Osteocyte (in vitro differentiated cells): ENCODE results near the gene CD44. TPM values are rescaled to one million over a fixed set of nuclear protein-coding genes. Genes with fewer than 3 reads are reported as not detected.

Experiments used
- DNase-seq: peaks from one replicate; pipeline ENCODE4 v3.0.0; 2021; ENCODE audit warnings: mixed read lengths; ENCODE audit not compliant: unreplicated experiment; ENCODE audit errors: extremely low spot score
- H3K27ac Mint-ChIP-seq: one replicate; pipeline ENCODE4 v1.8.0; 2021; ENCODE audit warnings: mild to moderate bottlenecking, mixed read lengths; ENCODE audit not compliant: unreplicated experiment
- H3K27me3 Mint-ChIP-seq: one replicate; pipeline ENCODE4 v1.8.0; 2021; ENCODE audit warnings: mixed read lengths; ENCODE audit not compliant: unreplicated experiment
- H3K36me3 Mint-ChIP-seq: one replicate; pipeline ENCODE4 v1.8.0; 2021; ENCODE audit warnings: mixed read lengths; ENCODE audit not compliant: unreplicated experiment
- H3K4me1 Mint-ChIP-seq: one replicate; pipeline ENCODE4 v1.8.0; 2021; ENCODE audit warnings: mixed read lengths; ENCODE audit not compliant: unreplicated experiment
- H3K4me3 Mint-ChIP-seq: one replicate; pipeline ENCODE4 v1.8.0; 2021; ENCODE audit warnings: mild to moderate bottlenecking, moderate library complexity, mixed read lengths; ENCODE audit not compliant: unreplicated experiment
- H3K9me3 Mint-ChIP-seq: one replicate; pipeline ENCODE4 v1.8.0; 2021; ENCODE audit warnings: mixed read lengths; ENCODE audit not compliant: unreplicated experiment
- total RNA-seq: library from RNA; stranded (reverse); gene quantifications from 2 replicates; pipeline ENCODE4 v1.2.1, GENCODE V29; 2021
- TF ChIP-seq, protein P1 (sequence below): fragments of 200-600 bp; sonication (generic); IDR thresholded peaks from 2 replicates; pipeline ENCODE4 v1.5.0; 2021; ENCODE audit warnings: antibody characterized with exemption, mild to moderate bottlenecking, moderate library complexity

The CD44 gene
- total RNA-seq, 1 donor from 2014 or later: 283 TPM

DNA sequence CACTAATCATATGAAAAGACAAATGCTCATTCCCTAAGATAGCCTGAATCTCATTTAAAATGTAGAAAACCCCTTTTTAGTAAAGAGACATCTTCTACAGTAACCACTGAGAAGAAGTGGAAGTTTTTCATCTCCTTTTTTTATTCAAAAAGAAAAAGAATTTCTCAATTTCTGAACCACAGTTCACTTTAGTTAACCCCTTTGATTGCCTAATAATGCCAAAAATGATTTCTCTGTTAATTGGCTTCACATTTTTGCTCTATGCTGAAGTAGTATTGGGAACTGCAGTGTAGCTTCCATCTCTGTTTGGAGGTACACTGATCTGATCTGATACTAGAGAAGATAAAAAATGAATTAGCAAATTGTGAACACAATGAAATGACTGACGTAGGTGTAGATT, 58.3 kb downstream of the CD44 start:
- Mint-ChIP-seq H3K27me3 (no peaks in the 10 kb centered on the region), H3K4me1 (peaks cover 16% of the 10 kb centered on the region), H3K27ac (no peak overlapping the region), H3K4me3 (no peak overlapping the region), H3K9me3 (no peaks in the 10 kb centered on the region), H3K36me3 (peaks cover 76% of the 10 kb centered on the region)
- DNase-seq: no peak
- TF ChIP-seq, protein P1, sequence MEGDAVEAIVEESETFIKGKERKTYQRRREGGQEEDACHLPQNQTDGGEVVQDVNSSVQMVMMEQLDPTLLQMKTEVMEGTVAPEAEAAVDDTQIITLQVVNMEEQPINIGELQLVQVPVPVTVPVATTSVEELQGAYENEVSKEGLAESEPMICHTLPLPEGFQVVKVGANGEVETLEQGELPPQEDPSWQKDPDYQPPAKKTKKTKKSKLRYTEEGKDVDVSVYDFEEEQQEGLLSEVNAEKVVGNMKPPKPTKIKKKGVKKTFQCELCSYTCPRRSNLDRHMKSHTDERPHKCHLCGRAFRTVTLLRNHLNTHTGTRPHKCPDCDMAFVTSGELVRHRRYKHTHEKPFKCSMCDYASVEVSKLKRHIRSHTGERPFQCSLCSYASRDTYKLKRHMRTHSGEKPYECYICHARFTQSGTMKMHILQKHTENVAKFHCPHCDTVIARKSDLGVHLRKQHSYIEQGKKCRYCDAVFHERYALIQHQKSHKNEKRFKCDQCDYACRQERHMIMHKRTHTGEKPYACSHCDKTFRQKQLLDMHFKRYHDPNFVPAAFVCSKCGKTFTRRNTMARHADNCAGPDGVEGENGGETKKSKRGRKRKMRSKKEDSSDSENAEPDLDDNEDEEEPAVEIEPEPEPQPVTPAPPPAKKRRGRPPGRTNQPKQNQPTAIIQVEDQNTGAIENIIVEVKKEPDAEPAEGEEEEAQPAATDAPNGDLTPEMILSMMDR: no peak

DNA sequence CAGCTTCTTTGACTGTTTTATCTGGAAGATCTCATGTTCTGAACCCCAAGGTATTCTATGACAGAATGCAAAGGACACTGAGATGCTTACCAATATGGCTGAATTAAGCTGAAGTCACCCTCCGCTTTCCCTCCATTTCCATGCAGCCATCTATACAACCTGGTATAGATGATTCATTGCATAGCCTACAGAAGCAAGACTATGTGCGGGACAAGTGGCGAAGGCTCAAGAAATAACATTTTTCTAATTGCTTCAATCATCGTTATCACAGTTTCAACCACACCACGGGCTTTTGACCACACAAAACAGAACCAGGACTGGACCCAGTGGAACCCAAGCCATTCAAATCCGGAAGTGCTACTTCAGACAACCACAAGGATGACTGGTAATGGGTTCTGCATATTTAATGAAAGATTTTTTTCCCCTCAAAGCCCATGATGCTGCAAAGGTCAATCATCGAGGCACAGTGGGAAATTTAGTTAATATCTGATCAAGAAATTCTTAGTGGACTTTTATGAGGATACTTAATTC, 61.9 kb downstream of the CD44 start:
- DNase-seq: no peak
- Mint-ChIP-seq H3K36me3 (peaks cover 69% of the 10 kb centered on the region), H3K4me3 (no peak overlapping the region), H3K4me1 (peaks cover 3% of the 10 kb centered on the region), H3K9me3 (no peaks in the 10 kb centered on the region), H3K27me3 (no peaks in the 10 kb centered on the region), H3K27ac (no peak overlapping the region)
- TF ChIP-seq, protein P1: no peak

DNA sequence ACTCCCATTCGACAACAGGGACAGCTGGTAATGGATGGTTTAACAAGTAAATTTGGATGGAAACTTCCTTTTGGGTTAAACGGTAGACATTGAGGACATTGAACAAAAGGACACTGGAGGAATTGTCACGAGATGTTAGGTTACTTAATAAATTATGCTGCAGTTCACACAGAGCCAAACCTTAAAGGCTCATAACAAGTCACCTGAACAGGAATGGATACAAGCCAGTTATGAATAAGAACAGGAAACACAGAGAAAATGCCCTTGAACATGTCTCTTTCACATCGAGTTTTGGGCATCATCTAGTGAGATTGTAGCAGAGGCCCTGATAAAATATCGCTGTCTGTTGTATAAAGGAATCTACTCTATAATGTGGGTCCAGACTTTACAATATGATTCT, 65.6 kb downstream of the CD44 start:
- peaks cover 66% of the 10 kb centered on the region for H3K36me3 Mint-ChIP-seq
- TF ChIP-seq, protein P1: no peak
- no peak overlapping the region for H3K4me3 Mint-ChIP-seq
- H3K27ac Mint-ChIP-seq: no peak overlapping the region
- no peak for DNase-seq
- H3K9me3 Mint-ChIP-seq: no peaks in the 10 kb centered on the region
- H3K27me3 Mint-ChIP-seq: no peaks in the 10 kb centered on the region
- H3K4me1 Mint-ChIP-seq: peaks cover 6% of the 10 kb centered on the region

DNA sequence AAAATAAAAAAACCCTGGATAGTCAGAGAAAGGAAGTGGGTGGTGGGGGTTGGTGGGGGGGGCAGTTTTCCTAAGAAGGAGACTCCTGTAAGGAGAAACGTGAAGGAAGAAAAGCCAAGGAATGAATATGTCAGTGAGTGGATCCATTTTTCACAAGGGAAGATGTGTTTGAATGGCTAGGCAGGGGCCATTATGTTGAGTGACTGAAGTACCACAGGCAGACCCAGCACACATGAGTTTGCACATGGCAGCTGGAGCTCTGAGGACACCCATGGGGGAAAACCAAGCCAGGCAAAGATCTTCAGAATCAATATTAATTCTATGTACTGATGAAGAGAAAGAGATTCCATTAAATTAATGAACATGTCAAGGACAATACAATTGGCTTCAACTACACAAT, 67.6 kb downstream of the CD44 start:
- DNase-seq: no peak
- Mint-ChIP-seq H3K27me3 (no peaks in the 10 kb centered on the region), H3K27ac (no peak overlapping the region), H3K9me3 (peaks cover 10% of the 10 kb centered on the region), H3K4me1 (peaks cover 6% of the 10 kb centered on the region), H3K4me3 (no peak overlapping the region), H3K36me3 (peaks cover 69% of the 10 kb centered on the region)
- TF ChIP-seq, protein P1: no peak

DNA sequence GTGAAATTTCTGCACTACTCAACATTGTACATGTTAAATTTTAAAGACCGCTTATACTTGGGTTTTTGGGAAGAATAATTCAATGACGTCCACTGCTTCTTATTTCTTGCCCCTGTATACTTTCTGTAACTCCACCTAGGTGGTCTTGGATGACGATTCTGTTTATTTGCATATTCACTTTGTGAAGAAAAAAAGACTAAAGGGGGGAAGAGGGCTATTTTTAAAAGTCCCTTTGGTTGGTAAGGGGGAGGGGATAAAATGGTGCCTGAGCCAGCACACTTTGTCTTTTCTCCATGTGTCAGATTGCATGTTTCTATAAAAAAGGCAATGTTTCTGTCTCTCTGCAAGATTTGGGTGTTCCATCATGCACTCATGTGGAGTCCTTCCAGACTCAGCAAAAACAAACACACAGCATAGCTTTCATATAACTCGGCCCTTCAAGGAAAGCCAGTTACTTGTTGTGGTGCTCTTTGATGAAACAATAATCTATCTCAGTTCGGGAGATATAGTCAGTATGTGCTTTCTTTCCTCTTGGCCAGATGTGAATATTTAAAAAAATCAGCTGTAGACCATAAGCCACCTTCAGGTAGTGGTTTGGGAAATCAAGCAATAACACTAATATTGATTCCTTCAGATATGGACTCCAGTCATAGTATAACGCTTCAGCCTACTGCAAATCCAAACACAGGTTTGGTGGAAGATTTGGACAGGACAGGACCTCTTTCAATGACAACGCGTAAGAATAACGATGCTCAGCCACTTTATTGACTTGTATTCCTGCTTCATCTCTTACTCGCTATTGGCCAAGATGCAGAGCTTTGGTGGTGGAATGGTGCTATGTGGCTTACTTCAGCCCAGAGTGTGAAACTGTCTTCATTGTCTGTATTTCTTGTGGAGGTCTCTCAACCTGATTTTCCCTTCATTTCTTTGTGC, 68.8 kb downstream of the CD44 start:
- Mint-ChIP-seq H3K36me3 (peaks cover 66% of the 10 kb centered on the region), H3K4me1 (peaks cover 6% of the 10 kb centered on the region), H3K27me3 (no peaks in the 10 kb centered on the region), H3K4me3 (no peak overlapping the region), H3K27ac (peak overlapping the region; percentile 47), H3K9me3 (peaks cover 10% of the 10 kb centered on the region)
- TF ChIP-seq, protein P1: no peak
- DNase-seq: no peak
